GM12891 (cell line): Measurements from ENCODE around the gene SORCS2.

Experiments
- POLR2A ChIP-seq: IDR thresholded peaks from 2 replicates; pipeline ENCODE4 v1.6.1; 2011; ENCODE audit warnings: low read depth, low read length, control low read depth
- POLR2AphosphoS5 ChIP-seq: IDR thresholded peaks from 2 replicates; pipeline ENCODE4 v1.6.1; 2011; ENCODE audit warnings: low read depth, low read length, control low read depth
- SPI1 ChIP-seq: IDR thresholded peaks from 2 replicates; pipeline ENCODE4 v1.6.1; 2011; ENCODE audit warnings: low read depth, low read length, control low read depth
- TAF1 ChIP-seq: IDR thresholded peaks from 2 replicates; pipeline ENCODE4 v1.6.1; 2011; ENCODE audit warnings: low read depth, low read length, control low read depth

DNA sequence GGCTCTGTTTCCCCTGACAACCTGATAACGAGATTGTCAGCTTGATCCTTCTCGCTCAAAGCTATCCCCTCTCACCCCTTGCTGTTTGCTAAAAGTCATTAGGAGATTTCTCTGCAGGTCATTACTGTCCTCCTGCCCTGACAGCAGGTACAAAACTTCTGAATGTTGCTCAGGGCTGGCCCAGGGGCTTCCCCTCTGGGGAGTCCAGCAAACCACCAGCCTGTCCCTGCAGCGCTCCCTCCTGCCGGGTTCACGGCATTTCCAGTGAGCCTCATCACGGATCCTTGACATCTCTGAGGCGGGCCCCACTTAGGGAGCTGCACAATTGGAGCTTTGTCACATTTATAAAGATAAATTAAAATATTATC lies 5.2 kb upstream of the SORCS2 start:
- TF ChIP-seq TAF1: no peak
- TF ChIP-seq POLR2AphosphoS5: no peak
- TF ChIP-seq SPI1: no peak
- TF ChIP-seq POLR2A: no peak
